ENCODE measurements around the gene UBE2D4.
"Not testable (repeated sequence)": the region's sequence is repeated elsewhere in the genome, so short reads cannot be mapped to it uniquely, and the experiment has no call there.

- not testable (repeated sequence) for TF ChIP-seq CTCF, POLR2AphosphoS5, POLR2A (IDR thresholded peaks at IDR 0.05)
These were observed 57.5 kb downstream of the UBE2D4 start for GRCh38 chr7:43983736-43984135.

All from breast epithelium (tissue), 3 donors.